Bronchial epithelial cell (primary cell): ENCODE data around the gene COL5A1. TPM values are rescaled to one million over a fixed set of nuclear protein-coding genes. Genes with fewer than 3 reads are reported as not detected.

Source experiments
- DNase-seq: peaks from one replicate; pipeline ENCODE4 v3.0.0-alpha.2; 2010; ENCODE audit warnings: low read depth
- FAIRE-seq: peaks from 2 replicates; lab custom pipeline; 2011; peaks lifted over from hg19 to GRCh38; lab: Jason Lieb, UNC
- H3K27me3 ChIP-seq: 2 replicates; pipeline ENCODE4 v1.5.1; 2011; ENCODE audit warnings: low read length; ENCODE audit not compliant: control insufficient read depth, insufficient read depth
- H3K36me3 ChIP-seq: 2 replicates; pipeline ENCODE4 v1.5.1; 2011; ENCODE audit warnings: low read length; ENCODE audit not compliant: control insufficient read depth, insufficient read depth
- H3K4me3 ChIP-seq: 2 replicates; pipeline ENCODE4 v1.5.1; 2011; ENCODE audit warnings: mild to moderate bottlenecking, low read depth, low read length, control low read depth
- total RNA-seq: library from RNA; depleted of rRNA; stranded (reverse); fragments of >200 nt; gene quantifications from 2 replicates; pipeline ENCODE4 v1.2.1, GENCODE V29; 2014
- TF ChIP-seq, protein P1 (sequence below): IDR thresholded peaks from 2 replicates; pipeline ENCODE4 v1.5.1; 2011; ENCODE audit warnings: mild to moderate bottlenecking, moderate library complexity, low read length, control low read depth, inconsistent platforms; ENCODE audit not compliant: insufficient read depth, severe bottlenecking

The COL5A1 gene
- total RNA-seq, 1 donor from 2014 or later = 6.3 TPM

DNA sequence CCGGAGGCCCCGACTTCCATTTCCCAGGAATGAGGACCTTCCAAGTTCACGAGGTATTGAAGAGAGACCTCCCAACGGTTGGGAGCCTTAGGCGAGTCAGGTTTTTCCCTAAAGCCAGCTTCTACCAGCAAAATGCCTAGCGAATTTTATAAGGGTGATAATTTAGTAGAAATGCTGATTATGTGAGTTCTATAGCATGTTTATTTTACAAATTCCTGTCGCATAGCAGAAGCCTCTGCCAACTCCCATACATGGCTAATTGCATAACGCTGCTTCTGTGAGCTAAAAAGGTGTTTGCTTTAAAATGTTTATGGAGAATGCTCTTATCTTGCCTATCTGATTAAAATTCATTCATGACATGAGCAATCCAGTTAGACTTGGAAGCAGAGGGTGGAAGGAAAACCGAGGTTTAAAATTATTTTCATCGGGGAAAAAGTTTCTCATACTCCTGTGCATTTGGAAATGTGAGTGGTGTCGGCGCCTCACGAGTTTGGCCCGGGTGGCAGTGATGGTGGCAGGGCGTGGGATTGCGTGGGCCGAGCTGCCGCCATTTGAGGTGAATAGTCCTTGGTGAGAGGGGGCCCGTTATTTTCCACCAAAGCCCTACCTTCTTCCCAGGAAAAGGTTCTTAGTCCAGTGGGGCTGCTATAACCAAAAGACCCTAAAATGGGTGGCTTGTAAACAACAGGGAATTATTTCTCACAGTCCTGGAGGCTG is 134.6 kb downstream of the COL5A1 start:
- TF ChIP-seq, protein P1, sequence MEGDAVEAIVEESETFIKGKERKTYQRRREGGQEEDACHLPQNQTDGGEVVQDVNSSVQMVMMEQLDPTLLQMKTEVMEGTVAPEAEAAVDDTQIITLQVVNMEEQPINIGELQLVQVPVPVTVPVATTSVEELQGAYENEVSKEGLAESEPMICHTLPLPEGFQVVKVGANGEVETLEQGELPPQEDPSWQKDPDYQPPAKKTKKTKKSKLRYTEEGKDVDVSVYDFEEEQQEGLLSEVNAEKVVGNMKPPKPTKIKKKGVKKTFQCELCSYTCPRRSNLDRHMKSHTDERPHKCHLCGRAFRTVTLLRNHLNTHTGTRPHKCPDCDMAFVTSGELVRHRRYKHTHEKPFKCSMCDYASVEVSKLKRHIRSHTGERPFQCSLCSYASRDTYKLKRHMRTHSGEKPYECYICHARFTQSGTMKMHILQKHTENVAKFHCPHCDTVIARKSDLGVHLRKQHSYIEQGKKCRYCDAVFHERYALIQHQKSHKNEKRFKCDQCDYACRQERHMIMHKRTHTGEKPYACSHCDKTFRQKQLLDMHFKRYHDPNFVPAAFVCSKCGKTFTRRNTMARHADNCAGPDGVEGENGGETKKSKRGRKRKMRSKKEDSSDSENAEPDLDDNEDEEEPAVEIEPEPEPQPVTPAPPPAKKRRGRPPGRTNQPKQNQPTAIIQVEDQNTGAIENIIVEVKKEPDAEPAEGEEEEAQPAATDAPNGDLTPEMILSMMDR = no peak
- no peaks in the 10 kb centered on the region for H3K27me3 ChIP-seq
- H3K36me3 ChIP-seq = no peaks in the 10 kb centered on the region
- FAIRE-seq = no peak
- DNase-seq = no peak
- no peak overlapping the region for H3K4me3 ChIP-seq

DNA sequence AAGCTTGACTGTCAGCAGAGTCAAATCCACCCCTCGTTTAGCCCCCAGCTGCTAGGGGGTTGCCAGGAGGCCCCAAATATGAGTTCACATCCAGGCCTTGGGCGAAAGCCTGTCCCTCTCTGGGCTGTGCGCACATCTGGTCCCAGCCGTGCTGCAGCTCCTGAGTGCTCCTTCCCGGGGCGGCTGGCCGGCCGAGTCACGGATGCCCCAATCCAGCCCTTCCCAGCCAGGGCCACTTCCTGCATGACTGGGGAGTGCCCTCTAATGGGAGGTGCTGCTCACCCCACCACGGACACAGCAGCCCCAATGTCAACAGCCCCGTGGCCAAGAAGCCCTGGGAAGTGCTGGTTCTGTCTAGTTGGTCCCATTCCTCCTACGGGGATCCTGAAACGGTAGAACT is 135.6 kb downstream of the COL5A1 start:
- DNase-seq = no peak
- TF ChIP-seq, protein P1 = no peak
- H3K36me3 ChIP-seq = no peaks in the 10 kb centered on the region
- H3K27me3 ChIP-seq = no peaks in the 10 kb centered on the region
- H3K4me3 ChIP-seq = no peak overlapping the region
- FAIRE-seq = no peak

DNA sequence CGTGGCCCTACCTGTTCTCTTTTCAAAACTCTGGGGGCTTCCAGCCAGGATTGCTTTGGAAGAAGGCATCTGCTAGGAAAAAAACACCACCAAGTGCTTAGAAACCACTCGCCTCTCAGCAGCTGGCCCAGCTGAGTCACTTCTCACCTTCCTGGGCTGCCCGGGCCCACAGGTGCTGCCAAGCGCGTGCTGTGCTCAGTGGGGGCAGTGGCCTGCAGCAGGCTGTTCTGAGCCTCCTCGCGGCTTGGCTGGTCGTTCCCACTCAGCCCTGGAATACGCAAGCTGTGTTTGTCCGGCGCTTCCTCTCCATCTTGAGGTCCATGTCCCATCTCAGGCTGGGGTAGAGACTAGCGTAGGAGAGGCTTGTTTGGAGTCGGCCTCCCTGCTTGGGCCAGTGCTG is 136.6 kb downstream of the COL5A1 start:
- no peaks in the 10 kb centered on the region for H3K27me3 ChIP-seq
- TF ChIP-seq, protein P1 = no peak
- DNase-seq (no peak), FAIRE-seq (no peak)
- H3K4me3 ChIP-seq = no peak overlapping the region
- H3K36me3 ChIP-seq = no peaks in the 10 kb centered on the region

DNA sequence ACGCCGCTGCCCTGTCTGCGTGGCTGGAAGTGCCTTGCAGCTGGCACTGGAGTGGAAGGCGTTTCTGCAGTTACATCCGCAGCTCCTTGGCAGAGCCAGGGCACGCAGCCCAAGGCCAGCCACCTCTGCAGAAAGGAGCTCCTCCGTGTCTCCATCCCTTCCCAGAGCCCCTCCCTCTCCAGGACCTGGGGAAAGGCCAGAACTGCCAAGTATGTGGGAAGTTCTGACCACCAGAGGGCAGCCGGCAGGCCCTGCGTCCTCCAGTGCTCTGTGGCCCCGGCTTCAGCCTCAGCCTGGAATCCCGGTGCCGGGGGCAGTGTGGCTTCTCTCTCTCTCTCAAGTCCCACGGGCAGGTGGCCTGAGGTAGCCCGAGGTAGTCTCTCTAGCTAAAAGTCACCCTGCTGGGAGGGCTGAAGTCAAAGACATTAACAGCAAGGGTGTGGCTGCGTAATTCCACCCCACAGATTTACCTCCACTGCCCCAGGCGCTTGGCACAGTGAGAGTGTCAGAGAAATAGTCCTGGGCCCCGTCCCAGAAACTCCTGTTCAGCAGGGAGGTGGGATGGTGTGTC is 137.3 kb downstream of the COL5A1 start:
- no peaks in the 10 kb centered on the region for H3K36me3 ChIP-seq
- FAIRE-seq (no peak), DNase-seq (no peak)
- H3K4me3 ChIP-seq = no peak overlapping the region
- TF ChIP-seq, protein P1 = peak; percentile 34
- no peaks in the 10 kb centered on the region for H3K27me3 ChIP-seq

DNA sequence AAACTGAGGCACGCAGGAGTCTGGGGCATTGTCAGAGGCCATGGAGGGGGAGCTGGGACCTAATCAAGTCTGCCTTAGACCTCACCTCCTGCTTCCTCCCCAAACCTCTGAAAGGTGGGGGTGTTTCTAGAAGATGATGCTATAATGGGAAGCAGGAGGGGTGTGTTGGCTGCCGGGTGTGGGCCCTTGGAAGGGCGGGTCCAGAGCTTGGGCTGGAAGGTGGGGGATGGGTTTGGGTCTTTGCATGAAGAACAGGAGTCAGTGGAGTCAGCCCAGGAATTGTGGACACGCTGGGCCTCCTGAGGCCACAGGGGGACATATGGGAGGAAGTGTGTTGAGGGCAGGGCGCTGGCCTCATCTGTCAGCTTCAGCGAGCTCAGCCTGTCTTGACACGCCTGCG is 138.0 kb downstream of the COL5A1 start:
- no peaks in the 10 kb centered on the region for H3K27me3 ChIP-seq
- H3K36me3 ChIP-seq = no peaks in the 10 kb centered on the region
- TF ChIP-seq, protein P1 = no peak
- H3K4me3 ChIP-seq = no peak overlapping the region
- DNase-seq (no peak), FAIRE-seq (no peak)
